ENCODE measurements around the gene SORL1.
"Not testable (repeated sequence)": the region's sequence is repeated elsewhere in the genome, so short reads cannot be mapped to it uniquely, and the experiment has no call there.

SORL1 gene

GRCh38 chr11:121637587-121637986 lies 185.5 kb downstream of the SORL1 start:
- not testable (repeated sequence) for H3K4me3 ChIP-seq (ENCODE audit: low read depth, low read length); H3K27me3 ChIP-seq (ENCODE audit: control insufficient read depth, insufficient read depth, low read length); H3K9ac ChIP-seq (ENCODE audit: low read depth, low read length); H3K27ac ChIP-seq (ENCODE audit: low read depth, low read length); H3K9me3 ChIP-seq (ENCODE audit: control insufficient read depth, insufficient read depth, low read length); H3K36me3 ChIP-seq (ENCODE audit: control insufficient read depth, insufficient read depth, low read length)
- peaks cover 15% of the 10 kb centered on the region for H3K4me1 ChIP-seq (ENCODE audit: control insufficient read depth, insufficient read depth, low read length)

DNA sequence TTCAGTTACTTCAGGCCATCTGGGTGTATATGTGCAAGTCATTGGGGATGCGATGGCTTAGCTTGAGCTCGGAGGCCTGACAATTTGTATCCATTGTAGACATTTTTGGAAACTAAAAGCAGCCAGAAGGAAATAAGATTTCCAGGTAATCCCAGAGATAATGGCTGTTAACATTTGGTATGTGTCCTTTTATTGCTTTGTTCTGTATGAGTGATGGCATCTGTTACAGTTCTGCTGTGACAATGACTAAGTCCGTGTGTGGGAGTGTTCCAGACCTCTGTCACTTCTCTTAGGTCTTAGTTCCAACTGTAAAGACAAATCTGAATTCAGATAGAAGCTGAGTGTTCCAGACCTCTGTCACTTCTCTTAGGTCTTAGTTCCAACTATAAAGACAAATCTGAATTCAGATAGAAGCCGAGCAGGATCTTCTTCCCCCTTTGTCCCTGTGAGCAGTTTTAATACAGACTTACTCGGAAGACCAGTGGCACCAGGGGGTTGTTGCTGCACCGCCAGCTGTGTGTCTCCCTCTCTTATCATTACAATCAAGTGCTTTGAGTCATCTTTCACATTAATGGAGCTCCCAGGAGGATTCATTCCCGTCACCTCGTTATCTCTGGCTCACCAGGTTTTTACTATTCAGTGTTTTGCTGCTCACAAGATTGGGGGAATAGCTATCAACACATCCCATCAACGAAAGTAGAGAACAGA lies 191.5 kb downstream of the SORL1 start:
- Histone ChIP-seq H3K4me3 (ENCODE audit: low read depth, low read length) (peak overlapping the region; percentile 27), H3K9ac (ENCODE audit: low read depth, low read length) (no peak overlapping the region), H3K9me3 (ENCODE audit: control insufficient read depth, insufficient read depth, low read length) (no peaks in the 10 kb centered on the region), H3K27me3 (ENCODE audit: control insufficient read depth, insufficient read depth, low read length) (no peaks in the 10 kb centered on the region), H3K27ac (ENCODE audit: low read depth, low read length) (peak overlapping the region; percentile 69), H3K36me3 (ENCODE audit: control insufficient read depth, insufficient read depth, low read length) (no peaks in the 10 kb centered on the region), H3K4me1 (ENCODE audit: control insufficient read depth, insufficient read depth, low read length) (peaks cover 9% of the 10 kb centered on the region)

DNA sequence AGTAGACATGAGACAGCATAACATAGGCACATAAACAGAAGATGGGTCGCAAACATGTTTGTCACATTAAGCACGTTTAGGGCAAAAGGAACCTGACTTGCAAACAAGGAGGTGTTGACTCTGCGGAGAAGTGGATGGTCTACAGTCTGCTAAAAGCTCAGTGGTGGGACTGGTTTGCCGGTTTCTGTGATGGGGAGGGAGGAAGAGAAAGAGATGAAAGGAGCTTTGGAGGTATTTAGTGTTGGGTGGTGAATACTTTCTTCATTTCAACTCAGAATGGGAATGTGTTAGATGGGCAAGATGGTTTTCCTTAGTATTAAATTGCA lies 192.0 kb downstream of the SORL1 start:
- Histone ChIP-seq H3K36me3 (ENCODE audit: control insufficient read depth, insufficient read depth, low read length) (no peaks in the 10 kb centered on the region), H3K4me3 (ENCODE audit: low read depth, low read length) (no peak overlapping the region), H3K27ac (ENCODE audit: low read depth, low read length) (no peak overlapping the region), H3K9ac (ENCODE audit: low read depth, low read length) (no peak overlapping the region), H3K9me3 (ENCODE audit: control insufficient read depth, insufficient read depth, low read length) (no peaks in the 10 kb centered on the region), H3K4me1 (ENCODE audit: control insufficient read depth, insufficient read depth, low read length) (peaks cover 9% of the 10 kb centered on the region), H3K27me3 (ENCODE audit: control insufficient read depth, insufficient read depth, low read length) (no peaks in the 10 kb centered on the region)

GRCh38 chr11:121645001-121645400 lies 192.9 kb downstream of the SORL1 start:
- Histone ChIP-seq H3K4me1 (ENCODE audit: control insufficient read depth, insufficient read depth, low read length) (peaks cover 9% of the 10 kb centered on the region), H3K9ac (ENCODE audit: low read depth, low read length) (no peak overlapping the region), H3K36me3 (ENCODE audit: control insufficient read depth, insufficient read depth, low read length) (no peaks in the 10 kb centered on the region), H3K4me3 (ENCODE audit: low read depth, low read length) (no peak overlapping the region), H3K27me3 (ENCODE audit: control insufficient read depth, insufficient read depth, low read length) (no peaks in the 10 kb centered on the region), H3K27ac (ENCODE audit: low read depth, low read length) (no peak overlapping the region), H3K9me3 (ENCODE audit: control insufficient read depth, insufficient read depth, low read length) (no peaks in the 10 kb centered on the region)

- H3K9me3 ChIP-seq (ENCODE audit: control insufficient read depth, insufficient read depth, low read length) = no peaks in the 10 kb centered on the region
- H3K9ac ChIP-seq (ENCODE audit: low read depth, low read length) = no peak overlapping the region
- H3K36me3 ChIP-seq (ENCODE audit: control insufficient read depth, insufficient read depth, low read length) = no peaks in the 10 kb centered on the region
- no peak overlapping the region for H3K27ac ChIP-seq (ENCODE audit: low read depth, low read length)
- no peak overlapping the region for H3K4me3 ChIP-seq (ENCODE audit: low read depth, low read length)
- H3K4me1 ChIP-seq (ENCODE audit: control insufficient read depth, insufficient read depth, low read length) = peaks cover 9% of the 10 kb centered on the region
- H3K27me3 ChIP-seq (ENCODE audit: control insufficient read depth, insufficient read depth, low read length) = no peaks in the 10 kb centered on the region
Measured at GRCh38 chr11:121645596-121645995, 193.5 kb downstream of the SORL1 start.

DNA sequence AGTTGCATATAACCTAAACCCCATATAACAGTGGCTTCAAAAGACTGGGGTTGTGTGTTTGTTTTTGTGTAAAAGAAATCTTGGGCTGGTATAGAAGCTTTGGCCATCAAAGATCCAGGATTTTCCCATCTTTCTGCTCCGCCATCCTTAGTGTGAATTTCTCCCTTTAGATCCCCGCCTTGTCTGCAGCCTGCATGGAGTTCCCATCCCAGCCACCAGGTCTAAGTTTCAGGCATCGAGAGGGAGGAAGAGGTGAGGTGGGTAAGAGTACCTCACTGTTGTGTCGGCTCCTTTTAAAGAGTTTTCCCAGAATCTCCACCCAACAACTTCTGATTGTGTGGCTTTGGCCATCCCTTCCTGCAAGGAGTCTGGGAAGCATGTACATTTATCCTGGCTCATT lies 196.2 kb downstream of the SORL1 start:
- no peak overlapping the region for H3K9ac ChIP-seq (ENCODE audit: low read depth, low read length)
- H3K9me3 ChIP-seq (ENCODE audit: control insufficient read depth, insufficient read depth, low read length) = no peaks in the 10 kb centered on the region
- H3K27ac ChIP-seq (ENCODE audit: low read depth, low read length) = no peak overlapping the region
- no peaks in the 10 kb centered on the region for H3K27me3 ChIP-seq (ENCODE audit: control insufficient read depth, insufficient read depth, low read length)
- no peaks in the 10 kb centered on the region for H3K36me3 ChIP-seq (ENCODE audit: control insufficient read depth, insufficient read depth, low read length)
- H3K4me3 ChIP-seq (ENCODE audit: low read depth, low read length) = no peak overlapping the region
- peaks cover 18% of the 10 kb centered on the region for H3K4me1 ChIP-seq (ENCODE audit: control insufficient read depth, insufficient read depth, low read length)

DNA sequence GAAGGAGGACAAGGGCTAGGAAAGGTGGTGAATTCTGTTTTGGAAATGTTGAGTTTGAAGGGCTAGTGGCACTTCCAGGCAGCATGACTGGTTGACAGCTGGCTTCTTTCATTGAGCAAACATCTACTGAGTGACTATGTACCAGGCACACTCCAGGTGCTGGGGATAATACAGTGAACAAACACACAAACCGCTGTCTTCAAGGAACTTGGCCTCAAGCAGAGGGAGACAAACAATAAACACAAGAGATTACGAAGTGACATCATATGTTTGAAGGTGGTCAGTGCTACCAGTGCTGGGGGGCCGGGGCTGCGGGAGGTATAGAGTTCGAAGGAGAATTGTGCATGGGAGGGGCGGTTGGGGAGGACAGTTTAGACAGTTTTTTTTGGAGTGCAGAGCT lies 197.7 kb downstream of the SORL1 start:
- H3K9me3 ChIP-seq (ENCODE audit: control insufficient read depth, insufficient read depth, low read length) = no peaks in the 10 kb centered on the region
- no peak overlapping the region for H3K9ac ChIP-seq (ENCODE audit: low read depth, low read length)
- H3K27me3 ChIP-seq (ENCODE audit: control insufficient read depth, insufficient read depth, low read length) = peaks cover 8% of the 10 kb centered on the region; the same call in 1 of the 2 replicates
- H3K4me3 ChIP-seq (ENCODE audit: low read depth, low read length) = no peak overlapping the region
- H3K36me3 ChIP-seq (ENCODE audit: control insufficient read depth, insufficient read depth, low read length) = no peaks in the 10 kb centered on the region
- peaks cover 25% of the 10 kb centered on the region for H3K4me1 ChIP-seq (ENCODE audit: control insufficient read depth, insufficient read depth, low read length)
- no peak overlapping the region for H3K27ac ChIP-seq (ENCODE audit: low read depth, low read length)

- peaks cover 8% of the 10 kb centered on the region; the same call in 1 of the 2 replicates for H3K27me3 ChIP-seq (ENCODE audit: control insufficient read depth, insufficient read depth, low read length)
- H3K4me3 ChIP-seq (ENCODE audit: low read depth, low read length) = no peak overlapping the region
- no peak overlapping the region for H3K27ac ChIP-seq (ENCODE audit: low read depth, low read length)
- no peak overlapping the region for H3K9ac ChIP-seq (ENCODE audit: low read depth, low read length)
- peaks cover 31% of the 10 kb centered on the region for H3K4me1 ChIP-seq (ENCODE audit: control insufficient read depth, insufficient read depth, low read length)
- H3K36me3 ChIP-seq (ENCODE audit: control insufficient read depth, insufficient read depth, low read length) = no peaks in the 10 kb centered on the region
- no peaks in the 10 kb centered on the region for H3K9me3 ChIP-seq (ENCODE audit: control insufficient read depth, insufficient read depth, low read length)
Measured at GRCh38 chr11:121650351-121651256, 198.5 kb downstream of the SORL1 start.

DNA sequence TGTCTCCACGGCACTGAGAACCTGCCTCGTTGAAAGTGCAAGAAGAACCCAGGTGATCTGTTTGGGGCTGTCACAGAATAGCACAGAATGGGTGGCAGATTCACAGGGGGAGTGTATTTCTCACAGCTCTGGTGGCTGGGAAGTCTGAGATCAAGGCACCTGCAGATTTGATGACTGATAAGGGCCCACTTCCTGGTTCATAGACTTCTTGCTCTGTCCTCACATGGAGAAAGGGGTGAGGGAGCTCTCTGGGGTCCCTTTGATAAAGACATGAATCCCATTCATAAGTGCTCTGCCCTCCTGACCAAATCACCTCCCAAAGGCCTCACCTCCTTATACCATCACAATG lies 199.1 kb downstream of the SORL1 start:
- no peak overlapping the region for H3K9ac ChIP-seq (ENCODE audit: low read depth, low read length)
- H3K36me3 ChIP-seq (ENCODE audit: control insufficient read depth, insufficient read depth, low read length) = no peaks in the 10 kb centered on the region
- H3K4me3 ChIP-seq (ENCODE audit: low read depth, low read length) = no peak overlapping the region
- H3K4me1 ChIP-seq (ENCODE audit: control insufficient read depth, insufficient read depth, low read length) = peaks cover 33% of the 10 kb centered on the region
- H3K27me3 ChIP-seq (ENCODE audit: control insufficient read depth, insufficient read depth, low read length) = peaks cover 8% of the 10 kb centered on the region; the same call in 1 of the 2 replicates
- H3K27ac ChIP-seq (ENCODE audit: low read depth, low read length) = no peak overlapping the region
- no peaks in the 10 kb centered on the region for H3K9me3 ChIP-seq (ENCODE audit: control insufficient read depth, insufficient read depth, low read length)

- Histone ChIP-seq H3K36me3 (ENCODE audit: control insufficient read depth, insufficient read depth, low read length) (no peaks in the 10 kb centered on the region), H3K4me3 (ENCODE audit: low read depth, low read length) (no peak overlapping the region), H3K9ac (ENCODE audit: low read depth, low read length) (no peak overlapping the region), H3K4me1 (ENCODE audit: control insufficient read depth, insufficient read depth, low read length) (peaks cover 38% of the 10 kb centered on the region), H3K27me3 (ENCODE audit: control insufficient read depth, insufficient read depth, low read length) (peaks cover 8% of the 10 kb centered on the region; the same call in 1 of the 2 replicates), H3K27ac (ENCODE audit: low read depth, low read length) (no peak overlapping the region), H3K9me3 (ENCODE audit: control insufficient read depth, insufficient read depth, low read length) (peaks cover 3% of the 10 kb centered on the region; the same call in 1 of the 2 replicates)
Measured at GRCh38 chr11:121652971-121653370, 200.9 kb downstream of the SORL1 start.

DNA sequence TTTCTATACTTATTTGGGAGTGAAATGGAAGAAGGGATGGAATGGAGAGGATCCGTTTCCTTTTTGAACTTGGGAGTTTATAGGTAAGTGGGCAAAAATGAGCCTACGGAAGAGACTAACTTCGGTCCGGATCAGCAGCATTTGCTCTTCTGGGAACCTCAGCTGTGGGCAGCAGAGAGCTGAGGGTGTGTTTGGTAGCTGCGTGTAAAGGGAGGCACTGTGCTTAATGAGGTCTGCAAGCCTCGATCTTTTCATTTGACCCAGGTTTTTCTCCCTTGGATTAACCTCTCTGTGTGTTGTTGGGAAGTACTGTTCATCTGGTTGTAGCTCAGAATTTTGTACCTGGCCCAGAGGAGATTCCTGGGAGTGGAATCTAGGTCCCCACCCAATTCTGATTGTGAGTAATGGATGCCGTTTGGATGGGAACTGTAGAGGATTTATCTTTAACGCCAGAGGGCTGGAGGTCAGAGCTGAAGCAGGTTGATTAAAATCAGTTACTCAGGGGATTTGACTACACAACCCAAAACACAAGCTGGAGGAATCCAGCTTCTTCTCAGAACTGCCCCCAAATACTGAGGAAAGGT lies 202.2 kb downstream of the SORL1 start:
- H3K4me1 ChIP-seq (ENCODE audit: control insufficient read depth, insufficient read depth, low read length) = peaks cover 38% of the 10 kb centered on the region
- H3K27ac ChIP-seq (ENCODE audit: low read depth, low read length) = no peak overlapping the region
- no peak overlapping the region for H3K4me3 ChIP-seq (ENCODE audit: low read depth, low read length)
- peaks cover 8% of the 10 kb centered on the region; the same call in 1 of the 2 replicates for H3K27me3 ChIP-seq (ENCODE audit: control insufficient read depth, insufficient read depth, low read length)
- peaks cover 9% of the 10 kb centered on the region; the same call in 1 of the 2 replicates for H3K9me3 ChIP-seq (ENCODE audit: control insufficient read depth, insufficient read depth, low read length)
- H3K9ac ChIP-seq (ENCODE audit: low read depth, low read length) = no peak overlapping the region
- H3K36me3 ChIP-seq (ENCODE audit: control insufficient read depth, insufficient read depth, low read length) = no peaks in the 10 kb centered on the region

Data from HUES48 (cell line).